ENCODE data around the gene DNAH14. TPM values are rescaled to one million over a fixed set of nuclear protein-coding genes. Genes with fewer than 3 reads are reported as not detected.

DNAH14 gene
- total RNA-seq, 1 experiment from 2014 or later = 39.7 TPM

- Histone ChIP-seq H3K27ac (ENCODE audit: insufficient read length, low read depth, low read length) (no peak overlapping the region), H3K14ac (ENCODE audit: insufficient read depth, low read length) (no peak overlapping the region), H3K23me2 (ENCODE audit: insufficient read length, low read depth, low read length, poor library complexity, severe bottlenecking) (no peaks in the 10 kb centered on the region), H2BK20ac (ENCODE audit: low read depth, low read length, poor library complexity, severe bottlenecking) (no peak overlapping the region), H3K23ac (ENCODE audit: insufficient read length, low read depth, low read length) (no peak overlapping the region), H3K79me1 (ENCODE audit: insufficient read depth, low read depth, low read length, poor library complexity, severe bottlenecking) (no peaks in the 10 kb centered on the region), H3T11ph (ENCODE audit: low read length) (no peak overlapping the region), H2BK120ac (ENCODE audit: low read depth, low read length, poor library complexity, severe bottlenecking) (no peak overlapping the region), H4K5ac (ENCODE audit: insufficient read length, low read depth, low read length) (no peak overlapping the region), H3K27me3 (ENCODE audit: insufficient read depth, low read length) (no peaks in the 10 kb centered on the region), H2BK5ac (ENCODE audit: insufficient read length, low read length) (no peak overlapping the region), H3K4me2 (ENCODE audit: insufficient read depth, insufficient read length, low read length) (no peak overlapping the region), H2AK5ac (ENCODE audit: insufficient read length, low read length) (no peak overlapping the region), H2BK12ac (ENCODE audit: insufficient read length, low read depth, low read length) (no peak overlapping the region), H4K91ac (ENCODE audit: insufficient read length, low read depth, low read length) (no peak overlapping the region), H3K79me2 (ENCODE audit: insufficient read depth, low read length) (no peaks in the 10 kb centered on the region), H3K4ac (ENCODE audit: low read depth, low read length) (no peak overlapping the region), H3K4me1 (ENCODE audit: insufficient read depth, low read length) (no peaks in the 10 kb centered on the region), H4K8ac (replicated peaks; ENCODE audit: insufficient read length, low read depth, low read length) (no peak overlapping the region), H4K20me1 (ENCODE audit: control insufficient read depth, insufficient read depth, insufficient read length) (no peaks in the 10 kb centered on the region), H3K56ac (ENCODE audit: insufficient read length, low read depth, low read length) (no peak overlapping the region), H3K9me3 (ENCODE audit: control insufficient read depth, low read depth, low read length) (no peaks in the 10 kb centered on the region), H3K18ac (ENCODE audit: insufficient read length, low read depth, low read length) (no peak overlapping the region), H2AFZ (ENCODE audit: low read length) (no peak overlapping the region), H3K9ac (ENCODE audit: extremely low read depth, insufficient read length, low read length) (no peak overlapping the region), H2BK15ac (ENCODE audit: low read depth, low read length) (no peak overlapping the region)
- Mint-ChIP-seq H3K27ac (no peak overlapping the region), H3K9me3 (no peaks in the 10 kb centered on the region), H3K27me3 (ENCODE audit: low read depth) (peaks cover 1% of the 10 kb centered on the region; the same call in 1 of the 2 replicates), H3K4me1 (0 out of 4 replicates have a peak, but pooled peaks cover 0 to 2% of the 10 kb centered on the region in 2 experiments), H3K36me3 (ENCODE audit: insufficient read depth in 1 of 3, low read depth in 3 of 3) (no peaks in the 10 kb centered on the region), H3K4me3 (no peak overlapping the region)
- no peak for DNase-seq
- WGBS (ENCODE audit: extremely low coverage, insufficient read length, low lambda C conversion rate) = no CpG with 5 or more reads among the region's 2 CpGs
- TF ChIP-seq, protein P1, sequence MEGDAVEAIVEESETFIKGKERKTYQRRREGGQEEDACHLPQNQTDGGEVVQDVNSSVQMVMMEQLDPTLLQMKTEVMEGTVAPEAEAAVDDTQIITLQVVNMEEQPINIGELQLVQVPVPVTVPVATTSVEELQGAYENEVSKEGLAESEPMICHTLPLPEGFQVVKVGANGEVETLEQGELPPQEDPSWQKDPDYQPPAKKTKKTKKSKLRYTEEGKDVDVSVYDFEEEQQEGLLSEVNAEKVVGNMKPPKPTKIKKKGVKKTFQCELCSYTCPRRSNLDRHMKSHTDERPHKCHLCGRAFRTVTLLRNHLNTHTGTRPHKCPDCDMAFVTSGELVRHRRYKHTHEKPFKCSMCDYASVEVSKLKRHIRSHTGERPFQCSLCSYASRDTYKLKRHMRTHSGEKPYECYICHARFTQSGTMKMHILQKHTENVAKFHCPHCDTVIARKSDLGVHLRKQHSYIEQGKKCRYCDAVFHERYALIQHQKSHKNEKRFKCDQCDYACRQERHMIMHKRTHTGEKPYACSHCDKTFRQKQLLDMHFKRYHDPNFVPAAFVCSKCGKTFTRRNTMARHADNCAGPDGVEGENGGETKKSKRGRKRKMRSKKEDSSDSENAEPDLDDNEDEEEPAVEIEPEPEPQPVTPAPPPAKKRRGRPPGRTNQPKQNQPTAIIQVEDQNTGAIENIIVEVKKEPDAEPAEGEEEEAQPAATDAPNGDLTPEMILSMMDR (conservative IDR thresholded peaks at IDR 0.05) = no peak
These were observed 420.4 kb downstream of the DNAH14 start for GRCh38 chr1:225349826-225350225.
